Peyer's patch (tissue), 4 donors: ENCODE measurements around the gene CELF3. TPM values are rescaled to one million over a fixed set of nuclear protein-coding genes. Genes with fewer than 3 reads are reported as not detected.
A peak's percentile ranks its signal among the peaks of the same experiment; 100 is the strongest.

Experiments used
- DNase-seq, 3 donors: peaks; one replicate each; pipeline ENCODE4 v3.0.0-alpha.2; 2017 to 2019
- H3K27ac ChIP-seq, 4 donors: fragments of 200-600 bp; sonication (generic); one replicate each; pipeline ENCODE4 v1.5.1; 2016 to 2019
- H3K27me3 ChIP-seq, 2 donors: fragments of 200-600 bp; sonication (generic); one replicate each; pipeline ENCODE4 v1.5.1; 2019
- H3K36me3 ChIP-seq, 3 donors: fragments of 200-600 bp; sonication (generic); one replicate each; pipeline ENCODE4 v1.5.1; 2016 to 2019
- H3K4me1 ChIP-seq, 4 donors: fragments of 200-600 bp; sonication (generic); one replicate each; pipeline ENCODE4 v1.5.1; 2016 to 2019
- H3K4me3 ChIP-seq, 4 donors: fragments of 200-600 bp; sonication (generic); 1 replicate in 3 of 4; 2 replicates in 1 of 4; pipeline ENCODE4 v1.5.1; 2016 to 2019; ENCODE audit warnings: mild to moderate bottlenecking in 1 of 4
- H3K9me3 ChIP-seq, 4 donors: fragments of 200-600 bp; sonication (generic); one replicate each; pipeline ENCODE4 v1.5.1; 2016 to 2019; ENCODE audit warnings: mild to moderate bottlenecking in 1 of 4
- CTCF ChIP-seq, 6 experiments: fragments of 450-650 bp in 4 of 6; fragments of 200-600 bp in 2 of 6; sonication (generic) in 1 of 6; IDR thresholded peaks; one replicate each; pipeline ENCODE4 v1.5.1; 2017 to 2019; ENCODE audit warnings: antibody characterized with exemption in 6 of 6, mild to moderate bottlenecking in 3 of 6, moderate library complexity in 1 of 6
- POLR2A ChIP-seq, 2 donors: fragments of 450-650 bp; IDR thresholded peaks; one replicate each; pipeline ENCODE4 v1.5.1; 2017; ENCODE audit warnings: antibody characterized with exemption in 2 of 2, mild to moderate bottlenecking in 2 of 2, moderate library complexity in 2 of 2
- total RNA-seq, 4 donors: library from RNA; depleted of rRNA; stranded (reverse); fragments of >200 nt; gene quantifications; one replicate each; pipeline ENCODE4 v1.1.0, GENCODE V29; 2016

Gene CELF3
- total RNA-seq, 4 donors from 2014 or later, result 2.5 to 7.7 (median 6.1) TPM

- Histone ChIP-seq H3K36me3 (no peaks in the 10 kb centered on the region), H3K27me3 (no peaks in the 10 kb centered on the region), H3K27ac (no peak overlapping the region), H3K4me3 (no peak overlapping the region), H3K4me1 (peaks cover 0 to 23% (median 5%) of the 10 kb centered on the region in 4 donors), H3K9me3 (no peaks in the 10 kb centered on the region)
- DNase-seq, result no peak
- TF ChIP-seq POLR2A (IDR thresholded peaks at IDR 0.05) (no peak), CTCF (IDR thresholded peaks at IDR 0.05) (no peak)
These were observed 7.2 kb upstream of the CELF3 start for GRCh38 chr1:151723726-151724370.

GRCh38 chr1:151721788-151722510, 5.3 kb upstream of the CELF3 start:
- peak overlapping the region in 2 of 4 donors; percentile 53 to 63 for H3K27ac ChIP-seq

GRCh38 chr1:151720974-151721787, 4.6 kb upstream of the CELF3 start, which contains the start of gene RIIAD1:
Gene RIIAD1 (plus strand): TSS chr1:151721522. CDS start chr1:151721537, 15 bp downstream.
- H3K9me3 ChIP-seq, result no peaks in the 10 kb centered on the region
- peak within 1 kb of the TSS; percentile 53 to 63 (median 58) for H3K27ac ChIP-seq
- peak within 1 kb of the TSS; percentile 42 to 58 (median 54) for H3K4me3 ChIP-seq
- DNase-seq, result peak in 1 of 3 donors; percentile 21
- H3K4me1 ChIP-seq, result peaks cover 0 to 29% (median 5%) of the 10 kb centered on the region in 4 donors
- no peak for TF ChIP-seq CTCF (IDR thresholded peaks at IDR 0.05)
- no peak for TF ChIP-seq POLR2A (IDR thresholded peaks at IDR 0.05)
- peaks cover 0 to 8% of the 10 kb centered on the region in 2 donors for H3K27me3 ChIP-seq
- H3K36me3 ChIP-seq, result no peaks in the 10 kb centered on the region

More at GRCh38 chr1:151721788-151722510, 5.3 kb upstream of the CELF3 start:
- no peaks in the 10 kb centered on the region for H3K9me3 ChIP-seq
- H3K4me3 ChIP-seq, result peak overlapping the region; percentile 42 to 58 (median 54)
- peaks cover 0 to under 1% of the 10 kb centered on the region in 2 donors for H3K27me3 ChIP-seq
- no peak for TF ChIP-seq POLR2A (IDR thresholded peaks at IDR 0.05)
- TF ChIP-seq CTCF (IDR thresholded peaks at IDR 0.05), result no peak
- DNase-seq, result peak in 1 of 3 donors; percentile 19
- no peaks in the 10 kb centered on the region for H3K36me3 ChIP-seq
- H3K4me1 ChIP-seq, result peaks cover 0 to 25% (median 5%) of the 10 kb centered on the region in 4 donors

- peak overlapping the region; percentile 53 to 63 (median 58) for H3K27ac ChIP-seq
- peak overlapping the region; percentile 42 to 58 (median 54) for H3K4me3 ChIP-seq
- TF ChIP-seq POLR2A (IDR thresholded peaks at IDR 0.05) (no peak), CTCF (IDR thresholded peaks at IDR 0.05) (no peak)
- peaks cover 0 to 29% (median 5%) of the 10 kb centered on the region in 4 donors for H3K4me1 ChIP-seq
- DNase-seq, result no peak
- peaks cover 0 to 8% of the 10 kb centered on the region in 2 donors for H3K27me3 ChIP-seq
- H3K9me3 ChIP-seq, result no peaks in the 10 kb centered on the region
- H3K36me3 ChIP-seq, result no peaks in the 10 kb centered on the region
These were observed 4.0 kb upstream of the CELF3 start for GRCh38 chr1:151720554-151720953.

GRCh38 chr1:151720125-151720524, 3.5 kb upstream of the CELF3 start:
- DNase-seq, result no peak
- no peak for TF ChIP-seq CTCF (IDR thresholded peaks at IDR 0.05)
- TF ChIP-seq POLR2A (IDR thresholded peaks at IDR 0.05), result no peak
- Histone ChIP-seq H3K27ac (peak overlapping the region in 3 of 4 donors; percentile 53 to 63 (median 63)), H3K4me1 (peaks cover 0 to 29% (median 5%) of the 10 kb centered on the region in 4 donors), H3K36me3 (no peaks in the 10 kb centered on the region), H3K9me3 (no peaks in the 10 kb centered on the region), H3K4me3 (peak overlapping the region in 2 of 4 donors; percentile 55 to 58), H3K27me3 (peaks cover 0 to 8% of the 10 kb centered on the region in 2 donors)
